Psoas muscle (tissue), 8 donors: ENCODE results near the gene RNF34. TPM values are rescaled to one million over a fixed set of nuclear protein-coding genes. Genes with fewer than 3 reads are reported as not detected.

ENCODE experiments used
- ATAC-seq, 4 donors: fragments of 200-7000 bp; cut with Tn5 transposase; one replicate each; pipeline ENCODE4 v1.9.1; 2020; ENCODE audit warnings: moderate library complexity in 3 of 4, mild to moderate bottlenecking in 2 of 4
- DNase-seq, 2 donors: peaks; one replicate each; pipeline ENCODE4 v3.0.0-alpha.2; 2020
- H3K27ac ChIP-seq: fragments of 200-600 bp; one replicate; pipeline ENCODE4 v1.8.0; 2022
- H3K27me3 ChIP-seq, 3 donors: fragments of 200-600 bp in 1 of 3; one replicate each; pipeline versions ENCODE4 v1.6.1 to v1.8.0; 2013 to 2022; ENCODE audit warnings: low read length in 2 of 3, mild to moderate bottlenecking in 2 of 3, moderate library complexity in 1 of 3; ENCODE audit not compliant: insufficient read depth in 3 of 3
- H3K36me3 ChIP-seq, 2 donors: fragments of 200-600 bp in 1 of 2; one replicate each; pipeline versions ENCODE4 v1.6.1 to v1.8.0; 2013 to 2022; ENCODE audit warnings: low read depth in 1 of 2, mild to moderate bottlenecking in 1 of 2, moderate library complexity in 1 of 2; ENCODE audit not compliant: insufficient read depth in 1 of 2
- H3K4me1 ChIP-seq: fragments of 200-600 bp; one replicate; pipeline ENCODE4 v1.8.0; 2022
- H3K4me3 ChIP-seq: fragments of 200-600 bp; one replicate; pipeline ENCODE4 v1.8.0; 2022; ENCODE audit warnings: mild to moderate bottlenecking
- H3K9me3 ChIP-seq: fragments of 200-600 bp; one replicate; pipeline ENCODE4 v1.8.0; 2022
- WGBS, 3 donors: extraction: QIAGEN DNeasy Blood & Tissue Kit; methylation state at CpG; one replicate each; pipeline versions ENCODE4 v1.1.6 to v1.1.7; 2013; 5-methylcytosine and 5-hydroxymethylcytosine counted together
- intact Hi-C, 2 donors: fragments of 100-400 bp; cut with DNase I; formaldehyde crosslinking; loops; one replicate each; pipeline versions ENCODE4 v1.11.0 to v1.14.2; 2022
- polyA plus RNA-seq, 3 donors: library from polyadenylated mRNA; stranded (reverse); fragments of 200-250 nt; gene quantifications; one replicate each; pipeline ENCODE4 v1.2.3, GENCODE V29; 2013
- total RNA-seq, 4 donors: library from RNA; stranded (reverse); fragmentation: NEBNext Ultra II Directional in 2 of 4; extraction: Animal tissue kit (Norgen Biotek cat#: 25700) in 2 of 4; gene quantifications; one replicate each; pipeline versions ENCODE4 v1.2.1 to v1.2.4, GENCODE V29; 2021 to 2023
- TF ChIP-seq, protein P1 (sequence below): fragments of 200-600 bp; IDR thresholded peaks from one replicate; pipeline ENCODE4 v1.8.0; 2022; ENCODE audit warnings: antibody characterized with exemption
- donor health status: healthy with polysubstance abuse.
- donor health status: DM: no; HTN: no; CAD: no; lungs with moderate emphysema.
- donor health status: Bipolar disorder and iron deficiency.
- donor health status: healthy.
- donor health status: DM: yes; HTN: yes; CAD: no.
- donor health status: DM: no; HTN: no; CAD: no.
- donor health status: DM: no; HTN: no; CAD: no.
- donor health status: DM: yes; HTN: yes; CAD: no.

The RNF34 gene
- total and polyA plus RNA-seq, 7 donors: 12.8 to 53.3 (median 43.3) TPM

DNA sequence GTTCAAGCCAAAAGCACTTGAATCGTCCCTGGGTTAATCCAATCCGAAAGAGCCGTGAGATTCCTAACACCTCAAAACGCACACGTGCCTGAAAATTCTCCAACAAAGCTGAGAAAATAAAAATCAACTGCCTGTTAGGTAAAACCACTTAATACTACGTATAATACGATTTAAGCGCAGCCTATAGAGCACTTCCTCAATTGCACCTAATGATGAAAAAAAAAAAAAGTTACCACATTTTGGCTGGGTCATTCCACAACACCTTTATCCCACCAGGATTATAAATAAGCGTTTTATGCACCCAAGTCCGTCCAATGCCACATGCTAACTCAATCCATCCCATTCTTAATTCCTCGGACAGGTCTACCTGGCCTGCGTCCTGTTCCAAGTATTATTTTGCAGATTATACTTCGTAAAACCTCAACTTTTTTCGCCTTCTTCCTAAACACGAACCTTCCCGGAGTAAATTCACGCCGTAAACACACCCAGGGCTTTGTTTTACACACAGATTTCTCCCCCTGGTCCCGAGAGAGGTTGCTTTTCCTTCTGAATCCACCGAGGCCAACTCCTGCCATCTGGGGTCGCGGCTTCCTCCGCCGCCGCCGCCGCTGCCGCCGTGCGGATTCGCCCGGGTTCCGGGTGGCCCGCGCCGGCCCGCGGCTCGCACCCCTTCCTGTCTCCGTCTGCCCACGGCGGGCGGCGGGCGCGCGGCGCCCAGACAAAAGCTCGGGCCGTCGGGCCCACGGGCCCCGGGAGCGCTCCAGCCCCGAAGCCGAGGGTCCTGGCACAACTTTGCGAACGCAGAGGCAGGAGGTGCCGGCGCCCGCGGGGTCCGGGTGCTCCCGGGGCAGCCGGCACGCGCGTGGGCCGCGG lies 66.2 kb downstream of the RNF34 start:
- Histone ChIP-seq H3K4me1 (peaks cover 11% of the 10 kb centered on the region), H3K4me3 (peak overlapping the region; percentile 76), H3K36me3 (no peaks in the 10 kb centered on the region), H3K9me3 (no peaks in the 10 kb centered on the region), H3K27me3 (no peaks in the 10 kb centered on the region), H3K27ac (peak overlapping the region; percentile 37)
- 15 to 28% (median 22%) methylated on average over 43 to 70 of the region's 70 CpGs for WGBS, 3 donors
- ATAC-seq (no peak), DNase-seq (peak; percentile 35 to 55)
- intact Hi-C loops: no loop called here
- TF ChIP-seq, protein P1, sequence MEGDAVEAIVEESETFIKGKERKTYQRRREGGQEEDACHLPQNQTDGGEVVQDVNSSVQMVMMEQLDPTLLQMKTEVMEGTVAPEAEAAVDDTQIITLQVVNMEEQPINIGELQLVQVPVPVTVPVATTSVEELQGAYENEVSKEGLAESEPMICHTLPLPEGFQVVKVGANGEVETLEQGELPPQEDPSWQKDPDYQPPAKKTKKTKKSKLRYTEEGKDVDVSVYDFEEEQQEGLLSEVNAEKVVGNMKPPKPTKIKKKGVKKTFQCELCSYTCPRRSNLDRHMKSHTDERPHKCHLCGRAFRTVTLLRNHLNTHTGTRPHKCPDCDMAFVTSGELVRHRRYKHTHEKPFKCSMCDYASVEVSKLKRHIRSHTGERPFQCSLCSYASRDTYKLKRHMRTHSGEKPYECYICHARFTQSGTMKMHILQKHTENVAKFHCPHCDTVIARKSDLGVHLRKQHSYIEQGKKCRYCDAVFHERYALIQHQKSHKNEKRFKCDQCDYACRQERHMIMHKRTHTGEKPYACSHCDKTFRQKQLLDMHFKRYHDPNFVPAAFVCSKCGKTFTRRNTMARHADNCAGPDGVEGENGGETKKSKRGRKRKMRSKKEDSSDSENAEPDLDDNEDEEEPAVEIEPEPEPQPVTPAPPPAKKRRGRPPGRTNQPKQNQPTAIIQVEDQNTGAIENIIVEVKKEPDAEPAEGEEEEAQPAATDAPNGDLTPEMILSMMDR: no peak

DNA sequence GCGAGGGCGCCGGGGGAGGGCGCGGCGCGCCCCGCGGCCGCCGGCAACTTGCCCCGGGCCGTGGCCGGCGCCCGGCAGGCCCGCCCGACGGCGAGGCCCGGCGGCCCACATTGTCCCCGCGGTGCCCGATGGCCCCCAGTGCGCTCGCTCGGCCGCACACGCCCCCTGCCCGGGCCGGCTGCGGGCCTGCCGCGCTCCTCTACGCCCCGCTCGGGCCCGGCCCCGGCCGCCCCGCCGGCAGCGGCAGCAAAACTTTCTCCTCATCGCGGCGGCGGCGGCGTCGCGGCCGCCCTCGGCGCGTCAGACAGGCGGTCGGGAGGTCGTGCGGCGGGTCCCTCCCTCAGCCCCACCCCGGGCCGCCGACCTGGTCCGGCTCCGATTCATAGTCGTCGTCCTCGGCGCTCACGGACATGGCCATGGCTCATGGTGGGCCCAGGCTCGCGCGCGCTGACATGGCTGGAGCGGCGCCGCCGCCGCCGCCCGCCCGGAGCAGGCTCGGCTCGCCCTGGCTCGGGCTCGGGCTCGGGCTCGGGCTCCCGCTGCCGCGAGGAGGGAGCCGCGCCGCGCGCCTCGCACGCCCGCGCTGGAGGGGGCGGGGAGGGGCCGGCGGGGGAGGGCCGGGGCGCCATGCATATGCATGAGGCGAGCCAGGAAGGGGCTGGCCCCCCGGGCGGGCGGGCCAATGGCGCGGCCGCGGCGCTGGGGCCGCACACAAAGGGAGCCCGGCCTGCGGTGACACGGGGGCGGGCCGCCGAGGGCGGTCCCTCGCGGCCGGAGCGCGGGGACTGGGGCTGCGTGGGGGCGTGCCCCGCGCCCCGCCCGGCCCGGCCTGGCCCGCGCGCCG lies 67.1 kb downstream of the RNF34 start:
- H3K27ac ChIP-seq: peak overlapping the region; percentile 85
- intact Hi-C loops: no loop called here
- no peaks in the 10 kb centered on the region for H3K27me3 ChIP-seq
- peak; percentile 96 to 97 (median 96) for ATAC-seq
- TF ChIP-seq, protein P1: no peak
- no peaks in the 10 kb centered on the region for H3K9me3 ChIP-seq
- H3K36me3 ChIP-seq: no peaks in the 10 kb centered on the region
- peak overlapping the region; percentile 76 for H3K4me3 ChIP-seq
- DNase-seq: peak; percentile 92 to 95
- H3K4me1 ChIP-seq: peaks cover 11% of the 10 kb centered on the region
- 0 to 1% (median 1%) methylated on average over 39 to 139 of the region's 139 CpGs for WGBS, 3 donors

DNA sequence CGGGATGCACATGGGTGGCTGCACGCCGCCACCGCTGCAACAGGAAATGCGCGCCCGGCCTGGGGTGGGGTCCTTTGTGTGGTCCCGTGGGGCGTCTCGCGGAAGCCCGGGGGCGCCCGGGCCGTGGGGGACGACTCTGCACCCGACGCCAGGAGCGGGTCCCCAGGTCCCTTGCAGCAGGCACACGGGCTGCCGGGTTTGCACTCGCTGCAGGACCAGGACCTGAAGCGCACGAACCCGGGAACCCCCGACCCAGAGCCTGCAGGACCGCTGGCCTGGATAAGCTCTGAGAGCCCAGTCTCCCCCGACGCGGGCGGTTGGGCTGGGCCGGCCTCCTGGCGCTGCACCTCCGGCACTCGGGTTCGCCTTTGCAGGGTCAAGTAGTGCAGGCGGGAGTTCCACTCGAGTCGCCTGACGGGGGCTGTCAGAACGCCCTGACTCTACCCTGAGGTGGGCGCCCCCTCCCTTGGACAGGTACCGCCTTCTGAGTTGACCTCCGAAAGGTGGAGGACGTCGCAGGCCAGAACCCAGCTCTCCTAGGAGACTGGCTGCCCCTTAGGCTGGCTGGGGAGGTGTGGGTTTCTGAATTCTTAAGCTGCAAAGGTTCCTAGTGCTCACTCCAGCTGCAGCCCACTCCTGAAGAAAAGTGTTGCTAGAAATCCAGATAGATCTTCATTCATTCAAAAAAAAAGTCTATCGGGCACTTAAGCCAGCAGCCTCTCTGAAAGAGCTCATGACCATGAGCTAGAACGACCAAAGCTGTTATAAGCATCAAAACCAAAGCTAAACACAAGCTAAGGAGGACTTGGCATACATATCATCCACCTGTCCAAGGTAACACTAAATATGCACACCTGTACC lies 68.0 kb downstream of the RNF34 start:
- peaks cover 11% of the 10 kb centered on the region for H3K4me1 ChIP-seq
- H3K4me3 ChIP-seq: peak overlapping the region; percentile 76
- no peaks in the 10 kb centered on the region for H3K9me3 ChIP-seq
- H3K27me3 ChIP-seq: no peaks in the 10 kb centered on the region
- WGBS, 3 donors: 7 to 11% (median 8%) methylated on average over 45 to 48 of the region's 48 CpGs
- peak overlapping the region; percentile 50 for H3K27ac ChIP-seq
- TF ChIP-seq, protein P1: no peak
- no peaks in the 10 kb centered on the region for H3K36me3 ChIP-seq
- intact Hi-C loops: no loop called here
- ATAC-seq: peak; percentile 8 to 18 (median 8)
- DNase-seq: no peak

DNA sequence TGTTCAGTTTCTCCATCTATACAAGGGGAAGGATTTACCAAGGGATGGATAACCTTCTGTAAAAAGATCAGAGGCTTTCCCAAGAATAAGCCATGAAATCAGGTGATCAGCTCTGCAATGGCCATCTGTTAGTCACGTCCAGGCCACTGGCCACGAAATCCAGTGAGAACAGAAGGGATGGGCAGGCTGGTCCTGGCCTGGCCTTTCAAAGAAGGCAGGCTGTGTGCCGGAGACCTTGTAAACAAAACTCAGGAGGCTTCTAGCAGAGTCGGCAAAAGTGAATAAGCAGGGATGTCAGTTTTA lies 68.5 kb downstream of the RNF34 start:
- H3K27me3 ChIP-seq: no peaks in the 10 kb centered on the region
- H3K36me3 ChIP-seq: no peaks in the 10 kb centered on the region
- intact Hi-C loops: no loop called here
- H3K27ac ChIP-seq: no peak overlapping the region
- DNase-seq (no peak), ATAC-seq (no peak)
- TF ChIP-seq, protein P1: no peak
- H3K9me3 ChIP-seq: no peaks in the 10 kb centered on the region
- peaks cover 11% of the 10 kb centered on the region for H3K4me1 ChIP-seq
- no peak overlapping the region for H3K4me3 ChIP-seq
- 14 to 42% (median 28%) methylated on average over 4 of the region's 4 CpGs for whole genome bisulfite sequencing, 3 donors
